ENCODE measurements around the gene CHAD. TPM values are rescaled to one million over a fixed set of nuclear protein-coding genes. Genes with fewer than 3 reads are reported as not detected.

CHAD gene
- total and polyA plus RNA-seq, 2 of the 13 experiments (the other 11 are each of a cell fraction or from before 2014, with no cell fraction given) = 1.4 TPM; not detected in 1

DNA sequence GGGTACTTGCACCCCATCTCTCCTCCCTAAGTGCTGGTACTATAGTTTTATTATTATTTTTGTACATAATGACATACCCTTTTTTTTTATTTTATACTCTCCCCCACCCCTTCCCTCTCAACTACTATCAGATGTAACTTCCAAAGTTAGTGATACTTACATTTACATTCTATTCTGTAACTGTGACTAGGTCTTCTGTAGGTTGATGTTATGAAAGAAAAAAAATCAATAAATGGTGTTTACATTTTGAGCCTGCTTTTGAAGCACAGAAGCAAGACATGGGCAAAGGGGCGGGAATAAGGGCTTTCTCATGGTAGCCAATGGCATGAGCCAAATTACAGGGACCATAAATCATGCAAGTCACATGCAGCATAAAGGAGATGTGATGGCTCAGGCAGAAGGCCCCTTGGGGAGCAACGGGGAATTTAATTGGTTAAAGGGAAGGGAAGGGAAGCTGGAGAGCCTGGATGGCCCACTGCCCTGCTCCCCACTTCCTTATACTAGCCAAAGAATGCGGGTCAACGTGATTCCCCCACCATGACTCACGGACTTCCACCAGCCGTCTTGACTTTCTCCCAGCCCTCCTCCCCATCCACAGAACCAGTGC is 45.0 kb downstream of the CHAD start (continued):
- TF ChIP-seq, protein P1, sequence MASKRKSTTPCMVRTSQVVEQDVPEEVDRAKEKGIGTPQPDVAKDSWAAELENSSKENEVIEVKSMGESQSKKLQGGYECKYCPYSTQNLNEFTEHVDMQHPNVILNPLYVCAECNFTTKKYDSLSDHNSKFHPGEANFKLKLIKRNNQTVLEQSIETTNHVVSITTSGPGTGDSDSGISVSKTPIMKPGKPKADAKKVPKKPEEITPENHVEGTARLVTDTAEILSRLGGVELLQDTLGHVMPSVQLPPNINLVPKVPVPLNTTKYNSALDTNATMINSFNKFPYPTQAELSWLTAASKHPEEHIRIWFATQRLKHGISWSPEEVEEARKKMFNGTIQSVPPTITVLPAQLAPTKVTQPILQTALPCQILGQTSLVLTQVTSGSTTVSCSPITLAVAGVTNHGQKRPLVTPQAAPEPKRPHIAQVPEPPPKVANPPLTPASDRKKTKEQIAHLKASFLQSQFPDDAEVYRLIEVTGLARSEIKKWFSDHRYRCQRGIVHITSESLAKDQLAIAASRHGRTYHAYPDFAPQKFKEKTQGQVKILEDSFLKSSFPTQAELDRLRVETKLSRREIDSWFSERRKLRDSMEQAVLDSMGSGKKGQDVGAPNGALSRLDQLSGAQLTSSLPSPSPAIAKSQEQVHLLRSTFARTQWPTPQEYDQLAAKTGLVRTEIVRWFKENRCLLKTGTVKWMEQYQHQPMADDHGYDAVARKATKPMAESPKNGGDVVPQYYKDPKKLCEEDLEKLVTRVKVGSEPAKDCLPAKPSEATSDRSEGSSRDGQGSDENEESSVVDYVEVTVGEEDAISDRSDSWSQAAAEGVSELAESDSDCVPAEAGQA (IDR thresholded peaks at IDR 0.05; ENCODE audit: low read depth) = 0 out of 2 replicates have a peak, but pooled peaks have one; percentile 46
- TF ChIP-seq, protein P1 (CRISPR knock-in tag; IDR thresholded peaks at IDR 0.05; ENCODE audit: borderline replicate concordance) = no peak
- TF ChIP-seq, protein P2, sequence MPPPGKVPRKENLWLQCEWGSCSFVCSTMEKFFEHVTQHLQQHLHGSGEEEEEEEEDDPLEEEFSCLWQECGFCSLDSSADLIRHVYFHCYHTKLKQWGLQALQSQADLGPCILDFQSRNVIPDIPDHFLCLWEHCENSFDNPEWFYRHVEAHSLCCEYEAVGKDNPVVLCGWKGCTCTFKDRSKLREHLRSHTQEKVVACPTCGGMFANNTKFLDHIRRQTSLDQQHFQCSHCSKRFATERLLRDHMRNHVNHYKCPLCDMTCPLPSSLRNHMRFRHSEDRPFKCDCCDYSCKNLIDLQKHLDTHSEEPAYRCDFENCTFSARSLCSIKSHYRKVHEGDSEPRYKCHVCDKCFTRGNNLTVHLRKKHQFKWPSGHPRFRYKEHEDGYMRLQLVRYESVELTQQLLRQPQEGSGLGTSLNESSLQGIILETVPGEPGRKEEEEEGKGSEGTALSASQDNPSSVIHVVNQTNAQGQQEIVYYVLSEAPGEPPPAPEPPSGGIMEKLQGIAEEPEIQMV (CRISPR knock-in tag; IDR thresholded peaks at IDR 0.05; ENCODE audit: low read depth) = no peak
- TF ChIP-seq HES4 (CRISPR knock-in tag; IDR thresholded peaks at IDR 0.05; ENCODE audit: borderline replicate concordance) = no peak
- TF ChIP-seq ZNF441 (CRISPR knock-in tag; IDR thresholded peaks at IDR 0.05; ENCODE audit: borderline replicate concordance) = no peak
- TF ChIP-seq, protein P3, sequence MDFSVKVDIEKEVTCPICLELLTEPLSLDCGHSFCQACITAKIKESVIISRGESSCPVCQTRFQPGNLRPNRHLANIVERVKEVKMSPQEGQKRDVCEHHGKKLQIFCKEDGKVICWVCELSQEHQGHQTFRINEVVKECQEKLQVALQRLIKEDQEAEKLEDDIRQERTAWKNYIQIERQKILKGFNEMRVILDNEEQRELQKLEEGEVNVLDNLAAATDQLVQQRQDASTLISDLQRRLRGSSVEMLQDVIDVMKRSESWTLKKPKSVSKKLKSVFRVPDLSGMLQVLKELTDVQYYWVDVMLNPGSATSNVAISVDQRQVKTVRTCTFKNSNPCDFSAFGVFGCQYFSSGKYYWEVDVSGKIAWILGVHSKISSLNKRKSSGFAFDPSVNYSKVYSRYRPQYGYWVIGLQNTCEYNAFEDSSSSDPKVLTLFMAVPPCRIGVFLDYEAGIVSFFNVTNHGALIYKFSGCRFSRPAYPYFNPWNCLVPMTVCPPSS (IDR thresholded peaks at IDR 0.05) = no peak
- TF ChIP-seq ATF7-NPFF (CRISPR knock-in tag; IDR thresholded peaks at IDR 0.05; ENCODE audit: low read depth) = no peak
- 0 out of 2 replicates have a peak, but pooled peaks have one; percentile 25 for TF ChIP-seq ZFP36L1 (CRISPR knock-in tag; IDR thresholded peaks at IDR 0.05)
- TF ChIP-seq, protein P4, sequence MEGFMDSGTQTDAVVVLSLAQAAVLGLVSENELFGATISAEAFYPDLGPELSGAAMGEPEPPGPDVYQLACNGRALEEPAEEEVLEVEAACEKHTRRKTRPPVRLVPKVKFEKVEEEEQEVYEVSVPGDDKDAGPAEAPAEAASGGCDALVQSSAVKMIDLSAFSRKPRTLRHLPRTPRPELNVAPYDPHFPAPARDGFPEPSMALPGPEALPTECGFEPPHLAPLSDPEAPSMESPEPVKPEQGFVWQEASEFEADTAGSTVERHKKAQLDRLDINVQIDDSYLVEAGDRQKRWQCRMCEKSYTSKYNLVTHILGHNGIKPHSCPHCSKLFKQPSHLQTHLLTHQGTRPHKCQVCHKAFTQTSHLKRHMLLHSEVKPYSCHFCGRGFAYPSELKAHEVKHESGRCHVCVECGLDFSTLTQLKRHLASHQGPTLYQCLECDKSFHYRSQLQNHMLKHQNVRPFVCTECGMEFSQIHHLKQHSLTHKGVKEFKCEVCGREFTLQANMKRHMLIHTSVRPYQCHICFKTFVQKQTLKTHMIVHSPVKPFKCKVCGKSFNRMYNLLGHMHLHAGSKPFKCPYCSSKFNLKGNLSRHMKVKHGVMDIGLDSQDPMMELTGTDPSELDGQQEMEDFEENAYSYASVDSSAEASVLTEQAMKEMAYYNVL (CRISPR knock-in tag; IDR thresholded peaks at IDR 0.05; ENCODE audit: borderline replicate concordance) = no peak; the same call in 1 of the 2 replicates
- TF ChIP-seq MED1 (CRISPR knock-in tag; IDR thresholded peaks at IDR 0.05) = peak; percentile 63
- no peak for TF ChIP-seq ZNF776 (CRISPR knock-in tag; IDR thresholded peaks at IDR 0.05)
- TF ChIP-seq IRX3 (CRISPR knock-in tag; IDR thresholded peaks at IDR 0.05; ENCODE audit: borderline replicate concordance, low read depth) = no peak
- TF ChIP-seq LCORL (IDR thresholded peaks at IDR 0.05) = 0 out of 2 replicates have a peak, but pooled peaks have one; percentile 51
- peak; percentile 87 for TF ChIP-seq LCORL (CRISPR knock-in tag; IDR thresholded peaks at IDR 0.05)
- no peak for TF ChIP-seq RAD21 (CRISPR knock-in tag; IDR thresholded peaks at IDR 0.05)
- peak; percentile 87 for TF ChIP-seq RARA (CRISPR knock-in tag; IDR thresholded peaks at IDR 0.05)
- TF ChIP-seq PTBP1 (IDR thresholded peaks at IDR 0.05; ENCODE audit: low read depth, low read length, poor library complexity, severe bottlenecking) = no peak
- TF ChIP-seq ZNF24 (IDR thresholded peaks at IDR 0.05) = 0 out of 2 replicates have a peak, but pooled peaks have one; percentile 49
- no peak for TF ChIP-seq ZNF121 (CRISPR knock-in tag; IDR thresholded peaks at IDR 0.05)
